Sciatic nerve (tissue), 2 donors: Measurements from ENCODE around the gene CMAS. TPM values are rescaled to one million over a fixed set of nuclear protein-coding genes. Genes with fewer than 3 reads are reported as not detected.
"Not testable (repeated sequence)": the region's sequence is repeated elsewhere in the genome, so short reads cannot be mapped to it uniquely, and the experiment has no call there.

ENCODE experiments used
- ATAC-seq: fragments of 200-7000 bp; cut with Tn5 transposase; one replicate; pipeline ENCODE4 v1.9.1; 2020; ENCODE audit warnings: mild to moderate bottlenecking, moderate library complexity
- DNase-seq: peaks from one replicate; pipeline ENCODE4 v3.0.0-alpha.2; 2020; ENCODE audit warnings: low spot score
- intact Hi-C: fragments of 100-400 bp; cut with DNase I; formaldehyde crosslinking; loops from one replicate; pipeline ENCODE4 v1.14.2; 2022
- total RNA-seq: library from RNA; stranded (reverse); fragmentation: NEBNext Ultra II Directional; extraction: Animal tissue kit (Norgen Biotek cat#: 25700); gene quantifications from one replicate; pipeline ENCODE4 v1.2.1, GENCODE V29; 2021
- donor health status: DM: no; HTN: no; CAD: no.
- donor health status: DM: no; HTN: no; CAD: no.

The CMAS gene
- total RNA-seq, 1 donor from 2014 or later = 31.3 TPM

- DNase-seq = no peak
- ATAC-seq = no peak
- intact Hi-C loops = no loop called here
Observed at GRCh38 chr12:22043943-22044342, 2.1 kb upstream of the CMAS start.

- no peak for DNase-seq
- ATAC-seq = no peak
- intact Hi-C loops = no loop called here
Observed at GRCh38 chr12:22044391-22044790, 1.6 kb upstream of the CMAS start.

- intact Hi-C loops = no loop called here
- ATAC-seq (peak; percentile 37), DNase-seq (no peak)
Observed at GRCh38 chr12:22046968-22047390, 961 bp downstream of the CMAS start.

GRCh38 chr12:22047494-22047893, 1.5 kb downstream of the CMAS start:
- ATAC-seq = no peak
- intact Hi-C loops = no loop called here
- DNase-seq = no peak

GRCh38 chr12:22048351-22049041, 2.5 kb downstream of the CMAS start:
- DNase-seq = no peak
- intact Hi-C loops = no loop called here
- ATAC-seq = no peak

- ATAC-seq (no peak), DNase-seq (no peak)
- intact Hi-C loops = no loop called here
Observed at GRCh38 chr12:22050078-22050477, 4.1 kb downstream of the CMAS start.

GRCh38 chr12:22051114-22051698, 5.2 kb downstream of the CMAS start:
- DNase-seq (no peak), ATAC-seq (no peak)
- intact Hi-C loops = no loop called here

GRCh38 chr12:22052994-22053393, 7.0 kb downstream of the CMAS start:
- DNase-seq, ATAC-seq, intact Hi-C loops: not testable (repeated sequence)

- ATAC-seq = no peak
- intact Hi-C loops = no loop called here
Observed at GRCh38 chr12:22054155-22054554, 8.1 kb downstream of the CMAS start.

GRCh38 chr12:22056607-22057006, 10.6 kb downstream of the CMAS start:
- intact Hi-C loops = no loop called here

More at GRCh38 chr12:22054155-22054554, 8.1 kb downstream of the CMAS start:
- DNase-seq = no peak

GRCh38 chr12:22059976-22060647, 14.1 kb downstream of the CMAS start:
- ATAC-seq (no peak), DNase-seq (no peak)
- intact Hi-C loops = no loop called here

More at GRCh38 chr12:22056607-22057006, 10.6 kb downstream of the CMAS start:
- DNase-seq (no peak), ATAC-seq (no peak)

- ATAC-seq = no peak
- DNase-seq = no peak
- intact Hi-C loops = no loop called here
Observed at GRCh38 chr12:22064968-22065367, 18.9 kb downstream of the CMAS start.

GRCh38 chr12:22066310-22066709, 20.3 kb downstream of the CMAS start:
- ATAC-seq (no peak), DNase-seq (no peak)
- intact Hi-C loops = no loop called here

GRCh38 chr12:22069851-22070250, 23.8 kb downstream of the CMAS start:
- ATAC-seq (no peak), DNase-seq (no peak)
- intact Hi-C loops = no loop called here

GRCh38 chr12:22082190-22082701, 36.2 kb downstream of the CMAS start:
- intact Hi-C loops = loop anchor here (1.0 kb wide), 1 partner anchor 253 kb away; no protein-coding TSS in a partner anchor
- DNase-seq (no peak), ATAC-seq (no peak)

- DNase-seq (no peak), ATAC-seq (peak; percentile 56)
- intact Hi-C loops = no loop called here
Observed at GRCh38 chr12:22083167-22083566, 37.1 kb downstream of the CMAS start.

GRCh38 chr12:22084852-22085251, 38.8 kb downstream of the CMAS start:
- DNase-seq = no peak
- ATAC-seq = no peak
- intact Hi-C loops = no loop called here

- no peak for ATAC-seq
- intact Hi-C loops = no loop called here
Observed at GRCh38 chr12:22088886-22089285, 42.9 kb downstream of the CMAS start.

GRCh38 chr12:22089486-22089885, 43.5 kb downstream of the CMAS start:
- intact Hi-C loops = no loop called here
- ATAC-seq (no peak), DNase-seq (no peak)

More at GRCh38 chr12:22088886-22089285, 42.9 kb downstream of the CMAS start:
- no peak for DNase-seq

GRCh38 chr12:22099062-22099461, 53.0 kb downstream of the CMAS start:
- intact Hi-C loops, ATAC-seq, DNase-seq: not testable (repeated sequence)
